Effector memory CD8-positive, alpha-beta T cell (primary cell): Measurements from ENCODE around the gene KIAA0825.

ENCODE experiments used
- ATAC-seq: fragments of 150-1000 bp; cut with Tn5 transposase; replicated peaks from 2 replicates; pipeline ENCODE4 v1.10.0; 2021; ENCODE audit warnings: mild to moderate bottlenecking, moderate library complexity
- DNase-seq, 3 experiments: peaks; one replicate each; pipeline ENCODE4 v3.0.0; 2021
- H3K27ac Mint-ChIP-seq, 2 donors: one replicate each; pipeline ENCODE4 v1.8.0; 2022; ENCODE audit warnings: mild to moderate bottlenecking in 2 of 2, mixed read lengths in 2 of 2, moderate library complexity in 2 of 2
- H3K27me3 Mint-ChIP-seq, 2 donors: one replicate each; pipeline ENCODE4 v1.8.0; 2022; ENCODE audit warnings: mixed read lengths in 2 of 2
- H3K36me3 Mint-ChIP-seq: one replicate; pipeline ENCODE4 v1.8.0; 2022; ENCODE audit warnings: mild to moderate bottlenecking, moderate library complexity, mixed read lengths; ENCODE audit not compliant: insufficient read depth
- H3K4me1 Mint-ChIP-seq, 2 donors: one replicate each; pipeline ENCODE4 v1.8.0; 2022; ENCODE audit warnings: low read depth in 2 of 2, mixed read lengths in 2 of 2
- H3K4me3 Mint-ChIP-seq, 2 donors: one replicate each; pipeline ENCODE4 v1.8.0; 2022; ENCODE audit warnings: mild to moderate bottlenecking in 2 of 2, mixed read lengths in 2 of 2, moderate library complexity in 2 of 2
- H3K9me3 Mint-ChIP-seq, 2 donors: one replicate each; pipeline ENCODE4 v1.8.0; 2022; ENCODE audit warnings: mixed read lengths in 2 of 2

KIAA0825 gene

GRCh38 chr5:94267350-94267899, 351.0 kb downstream of the KIAA0825 start:
- Mint-ChIP-seq H3K4me1 (no peaks in the 10 kb centered on the region), H3K36me3 (no peaks in the 10 kb centered on the region), H3K27me3 (peaks cover 0 to 6% of the 10 kb centered on the region in 2 donors), H3K4me3 (no peak overlapping the region), H3K9me3 (no peaks in the 10 kb centered on the region), H3K27ac (no peak overlapping the region)
- ATAC-seq, result no peak
- DNase-seq, result no peak

DNA sequence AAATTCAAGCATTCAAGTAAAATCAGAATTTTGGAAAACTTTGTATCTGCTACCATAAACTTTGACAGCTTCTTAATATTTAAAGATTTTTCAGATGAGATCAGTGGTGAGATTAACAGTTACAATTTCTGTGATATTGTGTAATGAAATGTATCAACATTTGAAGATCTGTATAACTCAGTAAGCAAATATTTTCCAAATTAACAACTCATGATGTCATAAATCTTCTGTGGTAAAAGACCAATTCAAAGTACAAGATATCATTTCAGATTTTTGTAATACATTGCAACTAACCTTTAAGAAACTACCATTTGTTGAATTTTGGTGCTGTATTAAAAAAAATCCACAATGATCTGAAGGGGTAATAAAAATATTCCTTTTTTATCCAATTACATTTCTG, 352.2 kb downstream of the KIAA0825 start:
- Mint-ChIP-seq H3K4me3 (no peak overlapping the region), H3K36me3 (no peaks in the 10 kb centered on the region), H3K4me1 (no peaks in the 10 kb centered on the region), H3K27ac (no peak overlapping the region), H3K27me3 (peaks cover 0 to 6% of the 10 kb centered on the region in 2 donors), H3K9me3 (no peaks in the 10 kb centered on the region)
- DNase-seq, result no peak
- no peak for ATAC-seq

DNA sequence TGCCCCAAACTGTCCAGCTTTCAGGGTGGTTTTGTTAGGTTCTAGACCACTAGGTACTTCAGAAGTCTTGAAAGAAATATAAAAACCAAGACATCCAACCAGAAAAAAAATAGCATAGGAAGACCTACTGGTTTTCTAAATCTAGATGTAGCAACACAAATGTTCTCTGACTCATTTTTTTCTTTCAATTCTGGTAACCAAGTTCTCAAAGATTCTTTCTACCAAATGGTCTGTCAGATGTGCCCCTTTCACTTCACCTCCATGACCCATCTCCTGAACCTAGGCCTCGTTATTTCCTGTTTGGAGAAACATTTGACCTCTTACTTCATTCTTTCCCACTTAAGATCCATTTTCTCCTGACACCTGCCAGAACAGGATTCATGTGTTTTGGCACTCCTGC, 355.3 kb downstream of the KIAA0825 start:
- ATAC-seq (no peak), DNase-seq (no peak)
- Mint-ChIP-seq H3K27ac (no peak overlapping the region), H3K9me3 (no peaks in the 10 kb centered on the region), H3K36me3 (no peaks in the 10 kb centered on the region), H3K27me3 (peaks cover 0 to 5% of the 10 kb centered on the region in 2 donors), H3K4me1 (no peaks in the 10 kb centered on the region), H3K4me3 (no peak overlapping the region)

DNA sequence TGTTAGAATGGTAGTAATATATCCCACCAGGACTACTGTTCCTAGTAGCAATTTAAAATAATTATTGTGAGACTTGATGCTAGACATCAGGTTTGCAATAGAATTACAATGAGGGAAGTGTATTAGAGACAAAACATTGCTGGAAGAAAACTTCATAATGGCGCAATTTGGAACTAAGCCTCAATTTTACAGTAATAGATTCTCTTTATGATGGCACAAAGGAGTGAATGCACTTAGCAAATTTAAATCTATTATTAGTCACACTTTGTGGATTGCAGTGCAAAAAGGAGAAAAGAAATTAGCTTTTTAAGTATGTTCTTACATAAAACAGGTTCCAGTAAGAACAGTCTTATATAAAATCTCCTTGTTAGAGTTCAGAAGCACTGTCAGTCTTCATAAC, 358.3 kb downstream of the KIAA0825 start:
- no peak overlapping the region for H3K27ac Mint-ChIP-seq
- ATAC-seq (no peak), DNase-seq (no peak)
- no peak overlapping the region for H3K4me3 Mint-ChIP-seq
- no peaks in the 10 kb centered on the region for H3K9me3 Mint-ChIP-seq
- H3K27me3 Mint-ChIP-seq, result no peaks in the 10 kb centered on the region
- no peaks in the 10 kb centered on the region for H3K4me1 Mint-ChIP-seq
- H3K36me3 Mint-ChIP-seq, result no peaks in the 10 kb centered on the region

DNA sequence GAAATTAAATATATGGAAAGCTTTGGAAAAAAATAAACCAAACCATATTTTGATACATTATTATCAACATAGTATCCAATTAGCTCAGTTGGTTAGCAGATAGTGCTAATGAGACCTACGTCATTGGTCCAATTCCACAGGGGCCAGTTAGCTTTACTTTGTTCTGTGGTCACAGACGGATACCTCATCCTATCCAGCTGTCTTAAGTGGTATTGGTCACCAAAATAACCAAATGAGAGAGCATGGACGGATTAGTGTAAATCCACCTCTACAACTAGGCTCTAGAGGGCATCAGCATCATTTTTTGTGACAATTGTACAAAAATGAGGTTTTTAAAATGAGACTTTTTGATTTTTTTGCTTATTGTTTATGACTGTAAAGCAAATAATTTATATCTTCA, 364.2 kb downstream of the KIAA0825 start:
- H3K9me3 Mint-ChIP-seq, result no peaks in the 10 kb centered on the region
- H3K4me1 Mint-ChIP-seq, result no peaks in the 10 kb centered on the region
- H3K36me3 Mint-ChIP-seq, result no peaks in the 10 kb centered on the region
- H3K27ac Mint-ChIP-seq, result no peak overlapping the region
- no peak overlapping the region for H3K4me3 Mint-ChIP-seq
- DNase-seq, result no peak
- ATAC-seq, result no peak
- no peaks in the 10 kb centered on the region for H3K27me3 Mint-ChIP-seq

DNA sequence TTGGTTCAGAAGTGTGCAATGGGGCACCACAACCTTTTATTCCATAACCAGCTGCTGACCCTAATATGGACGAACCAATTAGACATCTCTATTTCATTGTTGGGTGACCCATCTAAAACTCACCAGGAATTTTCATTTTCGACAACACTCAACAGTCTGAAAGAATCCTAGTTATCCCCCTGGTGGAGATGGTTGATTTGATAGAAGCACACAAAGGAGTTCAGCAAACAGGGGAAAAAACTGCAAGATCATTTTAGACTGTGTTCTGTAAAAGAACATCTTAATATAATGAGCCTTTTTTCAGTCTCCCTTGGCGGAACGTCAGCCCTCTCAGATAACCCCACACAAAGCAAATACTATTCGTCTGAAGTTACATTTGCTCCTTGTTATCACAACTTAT, 367.4 kb downstream of the KIAA0825 start:
- no peaks in the 10 kb centered on the region for H3K4me1 Mint-ChIP-seq
- H3K27ac Mint-ChIP-seq, result no peak overlapping the region
- H3K4me3 Mint-ChIP-seq, result no peak overlapping the region
- no peaks in the 10 kb centered on the region for H3K27me3 Mint-ChIP-seq
- no peak for DNase-seq
- ATAC-seq, result no peak
- no peaks in the 10 kb centered on the region for H3K9me3 Mint-ChIP-seq
- H3K36me3 Mint-ChIP-seq, result peaks cover 3% of the 10 kb centered on the region

DNA sequence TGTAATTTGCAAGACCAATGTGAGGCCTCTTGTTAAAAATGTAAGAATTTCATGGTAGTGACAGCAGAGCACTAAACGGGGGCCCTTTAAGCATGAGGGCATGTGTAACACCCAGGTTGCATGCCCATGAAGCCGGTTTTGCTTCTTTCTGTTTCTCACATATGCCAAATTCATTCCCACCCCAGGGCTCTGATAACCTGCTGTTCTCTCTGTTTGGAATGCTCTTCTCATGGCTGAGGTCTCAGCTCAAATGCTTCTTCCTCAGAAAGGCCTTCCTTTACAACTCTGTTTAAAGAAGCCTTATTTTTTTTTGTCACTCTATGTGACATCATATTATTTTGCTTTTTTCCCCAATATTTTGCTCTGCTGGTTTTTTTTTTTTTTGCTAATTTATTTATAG, 369.0 kb downstream of the KIAA0825 start:
- DNase-seq (no peak), ATAC-seq (no peak)
- Mint-ChIP-seq H3K36me3 (peaks cover 3% of the 10 kb centered on the region), H3K4me1 (no peaks in the 10 kb centered on the region), H3K4me3 (no peak overlapping the region), H3K27ac (no peak overlapping the region), H3K27me3 (no peaks in the 10 kb centered on the region), H3K9me3 (no peaks in the 10 kb centered on the region)

DNA sequence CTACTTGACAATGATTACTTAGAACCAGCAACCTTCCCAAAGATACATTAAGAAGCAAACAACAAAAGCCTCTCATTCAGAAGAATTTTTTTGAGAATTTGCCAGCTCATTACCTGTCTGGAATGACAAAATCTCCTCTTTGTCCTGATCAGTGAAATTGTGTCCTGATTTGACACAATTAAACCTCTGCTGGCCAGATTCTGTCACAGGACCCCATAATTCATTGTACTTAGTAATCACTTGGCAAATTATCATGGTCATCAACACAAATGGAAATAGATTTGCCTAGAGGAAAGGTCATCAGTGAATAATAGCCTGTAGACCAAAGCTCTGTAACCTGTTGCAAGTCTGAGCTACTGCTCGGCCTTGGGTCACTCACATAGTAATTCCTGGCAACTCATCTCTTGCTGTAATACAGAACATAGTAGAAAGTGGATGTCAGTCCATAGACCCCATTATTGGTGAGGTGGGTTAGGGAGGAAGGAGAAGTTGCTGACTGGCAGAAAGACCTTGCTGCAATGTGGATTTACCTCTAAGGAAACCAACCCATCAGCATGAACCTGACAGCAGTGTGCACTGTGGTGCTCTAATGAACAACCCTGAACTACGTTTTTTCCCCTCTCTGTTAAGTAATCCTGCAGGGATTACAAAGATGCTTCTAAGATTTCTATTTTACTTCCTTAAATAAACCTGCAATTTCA, 370.1 kb downstream of the KIAA0825 start:
- no peak for DNase-seq
- H3K4me3 Mint-ChIP-seq, result no peak overlapping the region

DNA sequence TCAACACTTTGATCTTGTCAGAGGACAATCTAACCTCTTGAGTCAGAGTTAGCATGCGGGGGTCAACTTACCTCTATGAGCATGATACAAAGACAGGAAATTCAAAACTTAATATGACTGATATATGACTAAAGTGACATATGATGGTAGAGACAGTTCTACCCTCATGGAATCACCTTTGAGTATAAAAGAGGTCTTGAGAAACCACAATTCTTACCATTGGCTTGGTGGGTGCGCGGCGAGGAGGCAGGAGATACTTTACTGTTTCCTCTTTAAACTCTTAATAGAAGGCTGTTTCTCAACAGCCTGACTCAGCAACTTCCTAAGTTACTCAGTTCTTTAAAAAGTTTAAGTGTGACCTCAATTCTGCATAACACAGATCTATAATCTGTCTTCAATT, 372.8 kb downstream of the KIAA0825 start:
- Mint-ChIP-seq H3K36me3 (peaks cover 3% of the 10 kb centered on the region), H3K4me1 (no peaks in the 10 kb centered on the region), H3K27me3 (no peaks in the 10 kb centered on the region), H3K4me3 (no peak overlapping the region), H3K27ac (no peak overlapping the region), H3K9me3 (no peaks in the 10 kb centered on the region)
- no peak for ATAC-seq
- DNase-seq, result no peak

More for the DNA sequence above, 370.1 kb downstream of the KIAA0825 start:
- H3K27ac Mint-ChIP-seq, result no peak overlapping the region
- H3K4me1 Mint-ChIP-seq, result no peaks in the 10 kb centered on the region
- peaks cover 3% of the 10 kb centered on the region for H3K36me3 Mint-ChIP-seq
- no peaks in the 10 kb centered on the region for H3K9me3 Mint-ChIP-seq
- H3K27me3 Mint-ChIP-seq, result no peaks in the 10 kb centered on the region
- no peak for ATAC-seq

DNA sequence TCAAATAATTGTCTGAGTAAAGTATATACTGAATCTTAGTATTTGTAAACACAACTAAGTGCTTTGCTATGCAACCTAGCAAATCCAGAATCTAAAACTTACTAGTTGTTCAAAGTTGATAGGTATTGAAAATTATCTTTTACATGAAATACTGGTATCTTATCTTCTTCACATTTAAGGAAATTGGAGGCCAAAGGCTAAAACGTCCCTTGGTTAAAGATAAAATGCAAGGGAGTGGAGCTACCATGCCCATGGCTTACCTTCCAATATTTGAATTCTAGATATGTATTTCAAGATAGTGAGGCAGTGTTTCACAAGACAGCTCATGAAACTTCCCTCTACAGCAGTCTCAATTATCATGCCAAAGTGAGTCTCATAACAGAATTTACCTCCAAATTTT, 373.5 kb downstream of the KIAA0825 start:
- no peak overlapping the region for H3K27ac Mint-ChIP-seq
- peaks cover 3% of the 10 kb centered on the region for H3K36me3 Mint-ChIP-seq
- DNase-seq (no peak), ATAC-seq (no peak)
- no peaks in the 10 kb centered on the region for H3K4me1 Mint-ChIP-seq
- H3K9me3 Mint-ChIP-seq, result no peaks in the 10 kb centered on the region
- no peaks in the 10 kb centered on the region for H3K27me3 Mint-ChIP-seq
- H3K4me3 Mint-ChIP-seq, result no peak overlapping the region

- ATAC-seq, result no peak
- H3K4me1 Mint-ChIP-seq, result no peaks in the 10 kb centered on the region
- no peak overlapping the region for H3K4me3 Mint-ChIP-seq
- peaks cover 3% of the 10 kb centered on the region for H3K36me3 Mint-ChIP-seq
- no peaks in the 10 kb centered on the region for H3K27me3 Mint-ChIP-seq
- no peaks in the 10 kb centered on the region for H3K9me3 Mint-ChIP-seq
- H3K27ac Mint-ChIP-seq, result no peak overlapping the region
- no peak for DNase-seq
These were observed 374.8 kb downstream of the KIAA0825 start for GRCh38 chr5:94243612-94244011.

- Mint-ChIP-seq H3K4me1 (no peaks in the 10 kb centered on the region), H3K27me3 (no peaks in the 10 kb centered on the region), H3K4me3 (no peak overlapping the region), H3K27ac (no peak overlapping the region), H3K9me3 (no peaks in the 10 kb centered on the region), H3K36me3 (no peaks in the 10 kb centered on the region)
- DNase-seq (no peak), ATAC-seq (no peak)
These were observed 377.3 kb downstream of the KIAA0825 start for GRCh38 chr5:94240993-94241651.

DNA sequence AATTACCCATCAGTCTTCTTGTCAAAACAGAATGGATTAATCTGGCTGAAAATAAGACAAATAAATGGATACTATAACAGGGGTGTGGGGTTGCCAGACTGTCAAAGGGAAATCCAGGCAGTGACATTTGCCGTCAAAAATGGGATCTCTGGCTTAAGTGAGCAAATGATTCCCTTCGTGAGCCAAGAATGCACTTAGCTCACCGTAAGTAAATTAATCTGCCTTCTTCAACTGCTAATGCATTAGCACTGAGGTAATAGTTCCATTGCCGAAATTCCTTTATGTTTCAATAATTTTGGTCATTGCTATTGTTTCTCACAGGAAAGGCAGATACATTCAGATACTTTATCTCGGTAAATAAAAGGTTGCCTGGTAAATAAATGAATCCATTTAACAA, 377.8 kb downstream of the KIAA0825 start:
- Mint-ChIP-seq H3K27me3 (no peaks in the 10 kb centered on the region), H3K36me3 (no peaks in the 10 kb centered on the region), H3K4me3 (no peak overlapping the region), H3K27ac (no peak overlapping the region), H3K4me1 (no peaks in the 10 kb centered on the region), H3K9me3 (no peaks in the 10 kb centered on the region)
- DNase-seq (no peak), ATAC-seq (no peak)

DNA sequence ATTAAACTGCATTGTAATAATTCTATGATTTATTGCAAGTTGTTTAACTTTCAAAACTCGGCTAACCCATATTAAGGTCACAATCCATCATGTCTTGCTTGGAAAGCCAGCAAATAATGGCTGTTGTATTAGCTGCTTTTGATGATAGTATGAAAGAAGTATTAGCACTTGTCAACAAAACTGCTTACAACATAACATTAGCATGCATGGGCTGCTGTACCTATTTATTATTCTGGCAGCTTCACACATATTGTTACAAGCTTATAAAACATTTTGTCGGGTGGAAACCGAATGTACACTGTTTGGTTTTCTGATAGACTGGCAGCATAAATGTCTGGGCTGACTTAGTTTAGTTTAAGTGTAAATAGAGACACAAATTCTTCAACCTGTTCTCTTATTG, 378.3 kb downstream of the KIAA0825 start:
- no peak for DNase-seq
- no peaks in the 10 kb centered on the region for H3K4me1 Mint-ChIP-seq

More for the DNA sequence above, 378.3 kb downstream of the KIAA0825 start:
- no peak overlapping the region for H3K27ac Mint-ChIP-seq
- ATAC-seq, result no peak
- H3K27me3 Mint-ChIP-seq, result no peaks in the 10 kb centered on the region
- no peak overlapping the region for H3K4me3 Mint-ChIP-seq
- no peaks in the 10 kb centered on the region for H3K36me3 Mint-ChIP-seq
- no peaks in the 10 kb centered on the region for H3K9me3 Mint-ChIP-seq
